HCT116 (cell line): ENCODE data around the gene HLCS. TPM values are rescaled to one million over a fixed set of nuclear protein-coding genes. Genes with fewer than 3 reads are reported as not detected.

Experiments
- ATAC-seq: fragments of 200-7000 bp; cut with Tn5 transposase; 2 replicates; pipeline ENCODE4 v1.9.1; 2020; ENCODE audit warnings: mild to moderate bottlenecking, moderate library complexity
- BruUV-seq: library from RNA; stranded (reverse); fragments of 400-500 nt; replicated peaks from 2 replicates; lab custom pipeline; 2021; lab: Mats Ljungman, UMichigan
- CTCF ChIA-PET: fragments of 300-600 bp; sonication (Branson Sonifier 250); formaldehyde crosslinking; loops from one replicate; lab custom pipeline; 2021; ENCODE audit warnings: antibody characterized with exemption; lab: Charles Lee
- POLR2A ChIA-PET: fragments of 300-600, 350-600 bp; sonication (Branson Sonifier 250); formaldehyde crosslinking; loops from one replicate; lab custom pipeline; 2021; ENCODE audit warnings: antibody characterized with exemption; lab: Charles Lee
- RAD21 ChIA-PET, 2 experiments: fragments of 300-600 bp; sonication (Branson Sonifier 250); formaldehyde crosslinking; loops; one replicate each; lab custom pipeline; 2023; ENCODE audit warnings: low total read pairs in 2 of 2; ENCODE audit not compliant: uncharacterized antibody in 2 of 2, unreplicated experiment in 2 of 2, low non-redundant PET in 1 of 2; lab: Charles Lee
- DNase-seq: peaks from one replicate; pipeline ENCODE4 v3.0.0-alpha.2; 2010; ENCODE audit warnings: low read depth, low spot score
- H2AFZ ChIP-seq: fragments of 200-600 bp; shearing (Covaris generic), sonication (generic); 2 replicates; pipeline ENCODE4 v1.6.1; 2017; ENCODE audit warnings: low read depth, mixed run types, mixed read lengths, antibody characterized with exemption, low read length; ENCODE audit not compliant: poor library complexity, severe bottlenecking
- H3K27ac ChIP-seq: 2 replicates; pipeline ENCODE4 v1.5.1; 2012; ENCODE audit warnings: low read depth, low read length
- H3K27me3 ChIP-seq: fragments of 200-600 bp; sonication (generic); 2 replicates; pipeline ENCODE4 v1.6.1; 2016; ENCODE audit warnings: mixed run types, low read length, mixed read lengths; ENCODE audit not compliant: insufficient read depth
- H3K36me3 ChIP-seq, 2 experiments: fragments of 200-500 bp in 1 of 2; fragments of 200-600 bp in 1 of 2; sonication (Bioruptor generic) in 1 of 2; sonication (generic) in 1 of 2; 2 replicates each; pipeline versions ENCODE4 v1.5.1 to v1.6.1; 2014 to 2016; ENCODE audit warnings: low read length in 2 of 2, inconsistent platforms in 1 of 2, mixed read lengths in 1 of 2, mixed run types in 1 of 2; ENCODE audit not compliant: insufficient read depth in 2 of 2, control insufficient read depth in 1 of 2
- H3K4me1 ChIP-seq, 2 experiments: fragments of 200-600 bp in 1 of 2; sonication (generic) in 1 of 2; 2 replicates each; pipeline versions ENCODE4 v1.5.1 to v1.6.1; 2012 to 2017; ENCODE audit warnings: low read length in 2 of 2, inconsistent platforms in 1 of 2, mild to moderate bottlenecking in 1 of 2, mixed read lengths in 1 of 2, mixed run types in 1 of 2, moderate library complexity in 1 of 2; ENCODE audit not compliant: insufficient read depth in 2 of 2, control insufficient read depth in 1 of 2
- H3K4me2 ChIP-seq: fragments of 200-600 bp; sonication (generic); 2 replicates; pipeline ENCODE4 v1.6.1; 2017; ENCODE audit warnings: mixed run types, low read length, mixed read lengths
- H3K4me3 ChIP-seq, 2 experiments: fragments of 200-600 bp in 1 of 2; sonication (generic) in 1 of 2; replicated peaks in 1 of 2; 2 replicates each; pipeline ENCODE4 v1.5.1; 2011 to 2016; ENCODE audit warnings: low read length in 2 of 2, control low read depth in 1 of 2, low read depth in 1 of 2, mild to moderate bottlenecking in 1 of 2, mixed read lengths in 1 of 2, mixed run types in 1 of 2
- H3K79me2 ChIP-seq: fragments of 200-600 bp; sonication (generic); 2 replicates; pipeline ENCODE4 v1.6.1; 2017; ENCODE audit warnings: mild to moderate bottlenecking, mixed run types, low read length, moderate library complexity, mixed read lengths; ENCODE audit not compliant: insufficient read depth
- H3K9ac ChIP-seq: fragments of 200-600 bp; sonication (generic); 2 replicates; pipeline ENCODE4 v1.6.1; 2016; ENCODE audit warnings: low read length, mixed read lengths
- H3K9me2 ChIP-seq: fragments of 200-600 bp; sonication (generic), shearing (Covaris generic); 2 replicates; pipeline ENCODE4 v1.6.1; 2017; ENCODE audit warnings: mixed run types, mild to moderate bottlenecking, moderate library complexity; ENCODE audit not compliant: insufficient read depth
- H3K9me3 ChIP-seq, 2 experiments: fragments of 200-500 bp in 1 of 2; fragments of 200-600 bp in 1 of 2; sonication (Bioruptor generic) in 1 of 2; sonication (generic) in 1 of 2; 2 replicates each; pipeline ENCODE4 v1.6.1; 2014 to 2017; ENCODE audit warnings: low read length in 2 of 2, mixed read lengths in 2 of 2, inconsistent platforms in 1 of 2, low read depth in 1 of 2, mild to moderate bottlenecking in 1 of 2, mixed run types in 1 of 2, moderate library complexity in 1 of 2; ENCODE audit not compliant: control insufficient read depth in 1 of 2, insufficient read depth in 1 of 2
- H4K20me1 ChIP-seq: fragments of 200-600 bp; sonication (generic), shearing (Covaris generic); 2 replicates; pipeline ENCODE4 v1.6.1; 2017; ENCODE audit warnings: mixed run types, mild to moderate bottlenecking, moderate library complexity; ENCODE audit not compliant: insufficient read depth
- CBX3 ChIP-seq: IDR thresholded peaks from 2 replicates; pipeline ENCODE4 v1.6.1; 2012; ENCODE audit warnings: low read depth
- ELF1 ChIP-seq: IDR thresholded peaks from 2 replicates; pipeline ENCODE4 v1.6.1; 2012; ENCODE audit warnings: low read depth, borderline replicate concordance
- EZH2 ChIP-seq: fragments of 200-600 bp; sonication (generic); IDR thresholded peaks from 2 replicates; pipeline ENCODE4 v1.6.1; 2017; ENCODE audit warnings: antibody characterized with exemption, mixed run types
- FOSL1 ChIP-seq: IDR thresholded peaks from 2 replicates; pipeline ENCODE4 v1.6.1; 2012; ENCODE audit warnings: low read depth
- JUND ChIP-seq: IDR thresholded peaks from 2 replicates; pipeline ENCODE4 v1.6.1; 2012
- POLR2AphosphoS5 ChIP-seq: IDR thresholded peaks from 2 replicates; pipeline ENCODE4 v1.6.1; 2011; ENCODE audit warnings: mild to moderate bottlenecking, low read depth, low read length, moderate library complexity
- TCF7L2 ChIP-seq: IDR thresholded peaks from 2 replicates; pipeline ENCODE4 v1.7.0; 2011; ENCODE audit warnings: borderline replicate concordance, inconsistent platforms; ENCODE audit not compliant: insufficient read depth, insufficient read length; ENCODE audit errors: extremely low read depth
- ZNF274 ChIP-seq: fragments of 200-500 bp; sonication (Bioruptor generic); IDR thresholded peaks from 2 replicates; pipeline ENCODE4 v1.6.1; 2014; ENCODE audit warnings: mild to moderate bottlenecking, low read depth, low read length, inconsistent platforms
- intact Hi-C: fragments of 100-400 bp; cut with micrococcal nuclease; formaldehyde crosslinking; loops from 2 replicates; pipeline ENCODE4 v1.10.0; 2022
- total RNA-seq: library from RNA; stranded (reverse); gene quantifications from one replicate; pipeline ENCODE4 v1.2.1, GENCODE V29; 2021; ENCODE audit not compliant: unreplicated experiment
- TF ChIP-seq, protein P1 (sequence below): IDR thresholded peaks from 2 replicates; pipeline ENCODE4 v1.6.1; 2012

Gene HLCS
- total RNA-seq, 1 experiment from 2014 or later, result 18.5 TPM

DNA sequence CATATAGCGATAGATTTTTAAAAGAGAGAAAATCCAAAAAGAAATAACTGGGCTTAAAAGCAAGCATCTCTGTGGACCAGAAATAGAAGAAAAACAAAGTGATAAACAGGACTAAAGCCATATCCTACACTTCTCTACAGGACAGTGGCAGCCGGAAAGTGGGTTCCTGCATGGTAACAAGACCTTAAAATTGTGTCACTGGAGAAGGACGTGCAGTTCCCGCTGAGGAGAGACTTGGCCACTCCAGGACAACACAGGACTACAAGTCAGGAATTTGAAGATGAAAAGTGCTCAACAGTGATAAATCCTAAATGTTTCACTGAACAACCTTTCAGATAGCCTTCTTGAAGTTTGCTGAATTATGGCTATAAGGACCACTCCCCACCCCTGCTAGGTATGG lies 1.9 kb upstream of the HLCS start:
- Histone ChIP-seq H3K4me2 (no peak overlapping the region), H3K9me3 (no peaks in the 10 kb centered on the region), H3K9ac (no peak overlapping the region), H3K27me3 (no peaks in the 10 kb centered on the region), H3K9me2 (no peaks in the 10 kb centered on the region), H3K4me3 (no peak overlapping the region), H3K36me3 (peaks cover 0 to 3% of the 10 kb centered on the region in 2 experiments; a peak in 1 of 4 replicates), H3K4me1 (peaks cover 11 to 18% of the 10 kb centered on the region in 2 experiments), H4K20me1 (no peaks in the 10 kb centered on the region), H3K79me2 (peaks cover 16% of the 10 kb centered on the region), H3K27ac (no peak overlapping the region), H2AFZ (no peak overlapping the region)
- CTCF ChIA-PET, result interaction anchor here (4.2 kb wide), 1 partner anchor 9 kb away, joined by 21 read pairs; no protein-coding TSS in a partner anchor
- RAD21 ChIA-PET, result no interaction called here
- no peak for ATAC-seq
- POLR2A ChIA-PET, result no interaction called here
- intact Hi-C loops, result no loop called here
- no peak for DNase-seq
- BruUV-seq, result no TSS peak
- TF ChIP-seq FOSL1 (no peak), TCF7L2 (no peak), JUND (no peak), ELF1 (no peak), POLR2AphosphoS5 (no peak), CBX3 (no peak), EZH2 (no peak), ZNF274 (no peak)
- TF ChIP-seq, protein P1, sequence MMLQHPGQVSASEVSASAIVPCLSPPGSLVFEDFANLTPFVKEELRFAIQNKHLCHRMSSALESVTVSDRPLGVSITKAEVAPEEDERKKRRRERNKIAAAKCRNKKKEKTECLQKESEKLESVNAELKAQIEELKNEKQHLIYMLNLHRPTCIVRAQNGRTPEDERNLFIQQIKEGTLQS, result no peak
